ENCODE results near the gene PIGB. TPM values are rescaled to one million over a fixed set of nuclear protein-coding genes. Genes with fewer than 3 reads are reported as not detected.

Gene PIGB
- total and polyA plus RNA-seq, 2 of the 13 experiments (the other 11 are each of a cell fraction or from before 2014, with no cell fraction given), result 14.5 to 19.1 TPM

DNA sequence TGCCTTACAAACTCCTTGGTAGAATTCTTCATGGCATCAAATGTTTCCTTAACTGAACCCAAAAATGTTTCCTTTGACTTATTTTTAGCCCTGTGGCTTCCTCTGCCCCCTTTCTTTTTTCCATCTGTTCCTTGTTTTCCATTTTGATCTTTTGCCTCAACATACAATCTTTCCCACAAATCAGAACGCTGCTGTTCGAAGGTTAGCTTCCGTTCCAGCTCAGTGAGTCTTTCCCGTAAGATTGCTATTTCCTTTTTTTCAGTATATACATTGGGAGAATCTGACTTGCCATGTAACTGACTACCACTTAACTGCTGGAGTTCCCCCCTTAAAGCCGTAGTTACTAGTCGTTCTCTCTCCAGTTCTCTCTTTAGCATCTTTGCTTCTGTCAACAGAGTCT, 41.2 kb downstream of the PIGB start:
- TF ChIP-seq, protein P1, sequence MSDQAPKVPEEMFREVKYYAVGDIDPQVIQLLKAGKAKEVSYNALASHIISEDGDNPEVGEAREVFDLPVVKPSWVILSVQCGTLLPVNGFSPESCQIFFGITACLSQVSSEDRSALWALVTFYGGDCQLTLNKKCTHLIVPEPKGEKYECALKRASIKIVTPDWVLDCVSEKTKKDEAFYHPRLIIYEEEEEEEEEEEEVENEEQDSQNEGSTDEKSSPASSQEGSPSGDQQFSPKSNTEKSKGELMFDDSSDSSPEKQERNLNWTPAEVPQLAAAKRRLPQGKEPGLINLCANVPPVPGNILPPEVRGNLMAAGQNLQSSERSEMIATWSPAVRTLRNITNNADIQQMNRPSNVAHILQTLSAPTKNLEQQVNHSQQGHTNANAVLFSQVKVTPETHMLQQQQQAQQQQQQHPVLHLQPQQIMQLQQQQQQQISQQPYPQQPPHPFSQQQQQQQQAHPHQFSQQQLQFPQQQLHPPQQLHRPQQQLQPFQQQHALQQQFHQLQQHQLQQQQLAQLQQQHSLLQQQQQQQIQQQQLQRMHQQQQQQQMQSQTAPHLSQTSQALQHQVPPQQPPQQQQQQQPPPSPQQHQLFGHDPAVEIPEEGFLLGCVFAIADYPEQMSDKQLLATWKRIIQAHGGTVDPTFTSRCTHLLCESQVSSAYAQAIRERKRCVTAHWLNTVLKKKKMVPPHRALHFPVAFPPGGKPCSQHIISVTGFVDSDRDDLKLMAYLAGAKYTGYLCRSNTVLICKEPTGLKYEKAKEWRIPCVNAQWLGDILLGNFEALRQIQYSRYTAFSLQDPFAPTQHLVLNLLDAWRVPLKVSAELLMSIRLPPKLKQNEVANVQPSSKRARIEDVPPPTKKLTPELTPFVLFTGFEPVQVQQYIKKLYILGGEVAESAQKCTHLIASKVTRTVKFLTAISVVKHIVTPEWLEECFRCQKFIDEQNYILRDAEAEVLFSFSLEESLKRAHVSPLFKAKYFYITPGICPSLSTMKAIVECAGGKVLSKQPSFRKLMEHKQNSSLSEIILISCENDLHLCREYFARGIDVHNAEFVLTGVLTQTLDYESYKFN (CRISPR knock-in tag; conservative IDR thresholded peaks at IDR 0.05), result no peak
- TF ChIP-seq ZNF619 (CRISPR knock-in tag; IDR thresholded peaks at IDR 0.05) (no peak), PRPF4 (IDR thresholded peaks at IDR 0.05; ENCODE audit: low read depth, low read length, poor library complexity, severe bottlenecking) (no peak), ESRRA (CRISPR knock-in tag; IDR thresholded peaks at IDR 0.05; ENCODE audit: low read depth) (no peak), SP2 (CRISPR knock-in tag; IDR thresholded peaks at IDR 0.05) (no peak), HIVEP1 (CRISPR knock-in tag; IDR thresholded peaks at IDR 0.05) (no peak), SP1 (IDR thresholded peaks at IDR 0.05) (no peak), SP1 (CRISPR knock-in tag; IDR thresholded peaks at IDR 0.05) (no peak), ZNF891 (CRISPR knock-in tag; IDR thresholded peaks at IDR 0.05) (no peak)
- TF ChIP-seq, protein P2, sequence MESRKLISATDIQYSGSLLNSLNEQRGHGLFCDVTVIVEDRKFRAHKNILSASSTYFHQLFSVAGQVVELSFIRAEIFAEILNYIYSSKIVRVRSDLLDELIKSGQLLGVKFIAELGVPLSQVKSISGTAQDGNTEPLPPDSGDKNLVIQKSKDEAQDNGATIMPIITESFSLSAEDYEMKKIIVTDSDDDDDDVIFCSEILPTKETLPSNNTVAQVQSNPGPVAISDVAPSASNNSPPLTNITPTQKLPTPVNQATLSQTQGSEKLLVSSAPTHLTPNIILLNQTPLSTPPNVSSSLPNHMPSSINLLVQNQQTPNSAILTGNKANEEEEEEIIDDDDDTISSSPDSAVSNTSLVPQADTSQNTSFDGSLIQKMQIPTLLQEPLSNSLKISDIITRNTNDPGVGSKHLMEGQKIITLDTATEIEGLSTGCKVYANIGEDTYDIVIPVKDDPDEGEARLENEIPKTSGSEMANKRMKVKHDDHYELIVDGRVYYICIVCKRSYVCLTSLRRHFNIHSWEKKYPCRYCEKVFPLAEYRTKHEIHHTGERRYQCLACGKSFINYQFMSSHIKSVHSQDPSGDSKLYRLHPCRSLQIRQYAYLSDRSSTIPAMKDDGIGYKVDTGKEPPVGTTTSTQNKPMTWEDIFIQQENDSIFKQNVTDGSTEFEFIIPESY (CRISPR knock-in tag; IDR thresholded peaks at IDR 0.05), result no peak
- TF ChIP-seq, protein P3, sequence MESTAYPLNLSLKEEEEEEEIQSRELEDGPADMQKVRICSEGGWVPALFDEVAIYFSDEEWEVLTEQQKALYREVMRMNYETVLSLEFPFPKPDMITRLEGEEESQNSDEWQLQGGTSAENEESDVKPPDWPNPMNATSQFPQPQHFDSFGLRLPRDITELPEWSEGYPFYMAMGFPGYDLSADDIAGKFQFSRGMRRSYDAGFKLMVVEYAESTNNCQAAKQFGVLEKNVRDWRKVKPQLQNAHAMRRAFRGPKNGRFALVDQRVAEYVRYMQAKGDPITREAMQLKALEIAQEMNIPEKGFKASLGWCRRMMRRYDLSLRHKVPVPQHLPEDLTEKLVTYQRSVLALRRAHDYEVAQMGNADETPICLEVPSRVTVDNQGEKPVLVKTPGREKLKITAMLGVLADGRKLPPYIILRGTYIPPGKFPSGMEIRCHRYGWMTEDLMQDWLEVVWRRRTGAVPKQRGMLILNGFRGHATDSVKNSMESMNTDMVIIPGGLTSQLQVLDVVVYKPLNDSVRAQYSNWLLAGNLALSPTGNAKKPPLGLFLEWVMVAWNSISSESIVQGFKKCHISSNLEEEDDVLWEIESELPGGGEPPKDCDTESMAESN (CRISPR knock-in tag; conservative IDR thresholded peaks at IDR 0.05), result no peak
- TF ChIP-seq, protein P4, sequence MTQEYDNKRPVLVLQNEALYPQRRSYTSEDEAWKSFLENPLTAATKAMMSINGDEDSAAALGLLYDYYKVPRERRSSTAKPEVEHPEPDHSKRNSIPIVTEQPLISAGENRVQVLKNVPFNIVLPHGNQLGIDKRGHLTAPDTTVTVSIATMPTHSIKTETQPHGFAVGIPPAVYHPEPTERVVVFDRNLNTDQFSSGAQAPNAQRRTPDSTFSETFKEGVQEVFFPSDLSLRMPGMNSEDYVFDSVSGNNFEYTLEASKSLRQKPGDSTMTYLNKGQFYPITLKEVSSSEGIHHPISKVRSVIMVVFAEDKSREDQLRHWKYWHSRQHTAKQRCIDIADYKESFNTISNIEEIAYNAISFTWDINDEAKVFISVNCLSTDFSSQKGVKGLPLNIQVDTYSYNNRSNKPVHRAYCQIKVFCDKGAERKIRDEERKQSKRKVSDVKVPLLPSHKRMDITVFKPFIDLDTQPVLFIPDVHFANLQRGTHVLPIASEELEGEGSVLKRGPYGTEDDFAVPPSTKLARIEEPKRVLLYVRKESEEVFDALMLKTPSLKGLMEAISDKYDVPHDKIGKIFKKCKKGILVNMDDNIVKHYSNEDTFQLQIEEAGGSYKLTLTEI (CRISPR knock-in tag; conservative IDR thresholded peaks at IDR 0.05), result no peak
- no peak overlapping the region for H3K4me2 ChIP-seq (ENCODE audit: low read depth, low read length)
- no peaks in the 10 kb centered on the region for H3K79me2 ChIP-seq (ENCODE audit: insufficient read depth, low read length)
- POLR2A ChIA-PET, result no interaction called here
- peaks cover 7% of the 10 kb centered on the region; the same call in 1 of the 2 replicates for H3K4me1 ChIP-seq (ENCODE audit: insufficient read depth, low read length)
- H3K9me3 ChIP-seq (ENCODE audit: low read length), result no peaks in the 10 kb centered on the region
- no peak for ATAC-seq
- intact Hi-C loops (cut with micrococcal nuclease; ENCODE audit: unreplicated experiment), result no loop called here
- H3K36me3 ChIP-seq (replicated peaks in 1 of 2; ENCODE audit: control insufficient read depth in 1 of 2, insufficient read depth in 2 of 2, low read length in 2 of 2), result peaks cover 0 to 10% of the 10 kb centered on the region in 2 experiments; a peak in 3 of 5 replicates
- no peak overlapping the region for H3K27ac ChIP-seq (ENCODE audit: extremely low read length, insufficient read depth, low read length)
- H3K9ac ChIP-seq (ENCODE audit: insufficient read depth, low read depth, low read length), result no peak overlapping the region
- no peak overlapping the region for H2AFZ ChIP-seq (ENCODE audit: low read length)
- no peaks in the 10 kb centered on the region for H4K20me1 ChIP-seq (ENCODE audit: insufficient read depth, low read length)
- 89% methylated on average over 6 of the region's 6 CpGs for WGBS (ENCODE audit: low lambda C conversion rate)
- CTCF ChIA-PET (ENCODE audit: low intra/inter-chr PET ratio, low total read pairs), result no interaction called here
- H3K27me3 ChIP-seq (ENCODE audit: control insufficient read depth in 1 of 2, insufficient read depth in 2 of 2, low read length in 2 of 2), result no peaks in the 10 kb centered on the region
- no peak for DNase-seq (ENCODE audit: low spot score)
- BruUV-seq (replicated peaks), result no TSS peak
- in situ Hi-C loops (cut with HindIII; ENCODE audit: extremely low pct_ligation_motif_present, low pct_unique_long_range_greater_than_20kb), result no loop called here
- no peak for FAIRE-seq
- no peak overlapping the region for H3K4me3 ChIP-seq (replicated peaks in 1 of 3; ENCODE audit: insufficient read depth in 1 of 3, low read depth in 2 of 3, low read length in 3 of 3)

All from HepG2 (cell line).